GM12872 (cell line): ENCODE results near the gene XYLT1.

ENCODE experiments used
- CTCF ChIP-seq: IDR thresholded peaks from 3 replicates; pipeline ENCODE4 v1.5.1; 2011; ENCODE audit warnings: low read depth, mild to moderate bottlenecking, low read length, moderate library complexity; ENCODE audit not compliant: insufficient read depth

The XYLT1 gene

DNA sequence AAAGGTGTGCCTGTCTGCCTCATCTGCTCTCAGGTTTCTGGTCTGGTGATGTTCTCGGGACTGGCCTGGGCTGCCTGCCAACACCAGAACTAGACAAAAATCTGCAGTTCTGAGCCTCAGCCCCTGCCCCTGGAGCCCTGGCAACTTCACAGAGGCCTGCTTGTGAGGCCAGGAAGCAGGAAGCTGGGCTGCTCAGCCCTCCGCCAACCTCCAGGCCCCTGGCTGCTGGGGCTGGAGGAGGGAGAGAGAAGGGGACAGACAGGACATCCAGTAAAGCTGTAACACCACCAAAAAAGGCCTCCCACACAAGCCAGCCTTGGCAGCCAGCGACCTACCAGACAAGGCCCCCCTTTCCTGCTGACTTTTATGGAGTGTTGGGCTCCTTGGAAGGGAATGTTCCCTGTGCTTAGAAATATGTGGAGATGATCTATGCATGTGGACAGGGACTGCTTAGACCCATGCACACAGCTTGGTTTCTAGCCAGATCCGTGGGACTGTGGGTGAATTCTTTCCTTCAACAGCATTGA is 157.6 kb downstream of the XYLT1 start:
- no peak for TF ChIP-seq CTCF

DNA sequence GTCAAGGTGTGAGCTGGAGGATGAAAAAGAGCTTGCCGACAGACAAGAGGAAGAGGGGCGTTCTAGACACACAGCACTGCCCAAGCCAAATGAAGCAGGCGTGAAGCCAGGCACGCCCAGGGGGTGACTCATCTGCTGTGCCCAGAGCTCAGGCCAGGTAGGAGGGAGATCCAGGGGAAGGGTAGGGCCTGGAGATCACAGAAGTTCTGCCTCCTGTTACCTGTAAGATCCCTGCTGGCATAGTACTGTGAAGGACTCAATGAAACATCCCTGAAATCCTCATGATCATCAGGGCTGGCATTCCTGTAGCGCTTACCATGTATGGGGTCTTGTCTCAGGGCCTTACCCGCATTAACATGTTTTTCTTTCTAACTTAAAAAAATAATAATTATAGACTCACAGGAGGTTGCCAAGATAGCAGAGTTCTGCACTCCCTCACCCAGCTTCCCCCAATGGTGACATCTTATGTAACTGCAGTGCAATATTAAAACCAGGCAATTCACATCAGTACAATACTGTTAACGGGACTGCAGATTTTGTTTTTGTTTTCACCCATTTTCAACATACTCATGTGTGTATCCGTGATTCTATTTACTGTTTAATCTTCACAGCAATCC is 158.6 kb downstream of the XYLT1 start:
- no peak for TF ChIP-seq CTCF

GRCh38 chr16:17311333-17312093 is 159.2 kb downstream of the XYLT1 start:
- TF ChIP-seq CTCF, result no peak

- TF ChIP-seq CTCF, result no peak
These were observed 161.2 kb downstream of the XYLT1 start for GRCh38 chr16:17309510-17309909.

- TF ChIP-seq CTCF, result no peak
These were observed 162.6 kb downstream of the XYLT1 start for GRCh38 chr16:17308186-17308585.

- TF ChIP-seq CTCF, result no peak
These were observed 163.3 kb downstream of the XYLT1 start for GRCh38 chr16:17307504-17307903.

- TF ChIP-seq CTCF, result no peak
These were observed 164.0 kb downstream of the XYLT1 start for GRCh38 chr16:17306745-17307144.
